DOHH2 (cell line): ENCODE results near the gene MYADML2.
"Not testable (repeated sequence)": the region's sequence is repeated elsewhere in the genome, so short reads cannot be mapped to it uniquely, and the experiment has no call there.

Experiments used
- H3F3A ChIP-seq: fragments of 200-600 bp; sonication (generic), shearing (Covaris generic); 2 replicates; pipeline ENCODE4 v1.6.0; 2016; ENCODE audit warnings: antibody characterized with exemption, mild to moderate bottlenecking; ENCODE audit not compliant: control insufficient read depth, insufficient read depth
- H3K27ac ChIP-seq: fragments of 200-600 bp; sonication (generic); 2 replicates; pipeline ENCODE4 v1.5.1; 2014; ENCODE audit warnings: low read depth, mild to moderate bottlenecking, low read length, moderate library complexity
- H3K27me3 ChIP-seq: fragments of 200-600 bp; sonication (generic); 2 replicates; pipeline ENCODE4 v1.6.1; 2014; ENCODE audit warnings: mild to moderate bottlenecking, low read length, mixed read lengths; ENCODE audit not compliant: control insufficient read depth
- H3K36me3 ChIP-seq: fragments of 200-600 bp; sonication (generic); 2 replicates; pipeline ENCODE4 v1.6.1; 2014; ENCODE audit warnings: mild to moderate bottlenecking, low read length, moderate library complexity, mixed read lengths; ENCODE audit not compliant: control insufficient read depth
- H3K4me1 ChIP-seq: fragments of 200-600 bp; sonication (generic); 2 replicates; pipeline ENCODE4 v1.6.1; 2014; ENCODE audit warnings: mild to moderate bottlenecking, low read length, mixed read lengths; ENCODE audit not compliant: control insufficient read depth
- H3K4me2 ChIP-seq: fragments of 200-600 bp; sonication (generic); 2 replicates; pipeline ENCODE4 v1.6.0; 2014; ENCODE audit warnings: mild to moderate bottlenecking, low read length, moderate library complexity
- H3K4me3 ChIP-seq: fragments of 200-600 bp; sonication (generic); 2 replicates; pipeline ENCODE4 v1.5.1; 2014; ENCODE audit warnings: mild to moderate bottlenecking, low read length, mixed read lengths
- H3K79me2 ChIP-seq: fragments of 200-600 bp; sonication (generic); 2 replicates; pipeline ENCODE4 v1.6.1; 2014; ENCODE audit warnings: mild to moderate bottlenecking, low read length, mixed read lengths; ENCODE audit not compliant: control insufficient read depth
- H3K9me2 ChIP-seq: fragments of 200-600 bp; sonication (generic); replicated peaks from 2 replicates; pipeline ENCODE4 v1.6.1; 2014; ENCODE audit warnings: mild to moderate bottlenecking, low read length, mixed read lengths; ENCODE audit not compliant: control insufficient read depth
- H3K9me3 ChIP-seq: fragments of 200-600 bp; sonication (generic); 2 replicates; pipeline ENCODE4 v1.6.1; 2014; ENCODE audit warnings: antibody characterized with exemption, low read length, mixed read lengths; ENCODE audit not compliant: control insufficient read depth, insufficient read depth
- H4K20me1 ChIP-seq: fragments of 200-600 bp; sonication (generic); 2 replicates; pipeline ENCODE4 v1.6.0; 2014; ENCODE audit warnings: low read depth, mild to moderate bottlenecking, antibody characterized with exemption, low read length, moderate library complexity; ENCODE audit not compliant: control insufficient read depth, insufficient read depth
- CTCF ChIP-seq: fragments of 200-600 bp; sonication (generic); IDR thresholded peaks from one replicate; pipeline ENCODE4 v1.5.1; 2014; ENCODE audit warnings: antibody characterized with exemption, mild to moderate bottlenecking, low read depth, low read length; ENCODE audit not compliant: poor library complexity, severe bottlenecking
- EZH2phosphoT487 ChIP-seq: fragments of 200-600 bp; sonication (generic); IDR thresholded peaks from 2 replicates; pipeline ENCODE4 v1.6.1; 2017; ENCODE audit warnings: borderline replicate concordance, mild to moderate bottlenecking, antibody characterized with exemption, low read length, moderate library complexity, mixed read lengths

Gene MYADML2

GRCh38 chr17:81921537-81921862, 25.5 kb downstream of the MYADML2 start:
- TF ChIP-seq CTCF, result no peak
- no peak for TF ChIP-seq EZH2phosphoT487
- peaks cover 21% of the 10 kb centered on the region for H4K20me1 ChIP-seq
- no peak overlapping the region for H3K4me3 ChIP-seq
- H3K27ac ChIP-seq, result no peak overlapping the region
- H3K36me3 ChIP-seq, result peaks cover 23% of the 10 kb centered on the region
- H3K79me2 ChIP-seq, result peaks cover 76% of the 10 kb centered on the region
- H3K27me3 ChIP-seq, result no peaks in the 10 kb centered on the region
- no peak overlapping the region for H3K4me2 ChIP-seq
- no peaks in the 10 kb centered on the region for H3K9me3 ChIP-seq
- H3F3A ChIP-seq, result peaks cover 4% of the 10 kb centered on the region; the same call in 1 of the 2 replicates
- H3K4me1 ChIP-seq, result peaks cover 40% of the 10 kb centered on the region
- H3K9me2 ChIP-seq, result no peaks in the 10 kb centered on the region

- H3K79me2 ChIP-seq, result peaks cover 76% of the 10 kb centered on the region
- no peak overlapping the region for H3K4me3 ChIP-seq
- peaks cover 16% of the 10 kb centered on the region for H4K20me1 ChIP-seq
- no peak overlapping the region for H3K4me2 ChIP-seq
- no peaks in the 10 kb centered on the region for H3K9me2 ChIP-seq
- H3K9me3 ChIP-seq, result no peaks in the 10 kb centered on the region
- peaks cover 4% of the 10 kb centered on the region; the same call in 1 of the 2 replicates for H3F3A ChIP-seq
- H3K27ac ChIP-seq, result no peak overlapping the region
- H3K4me1 ChIP-seq, result peaks cover 35% of the 10 kb centered on the region
- TF ChIP-seq CTCF (no peak), EZH2phosphoT487 (no peak)
- H3K27me3 ChIP-seq, result no peaks in the 10 kb centered on the region
- H3K36me3 ChIP-seq, result peaks cover 27% of the 10 kb centered on the region
Measured at GRCh38 chr17:81920612-81921536, 26.2 kb downstream of the MYADML2 start.

- Histone ChIP-seq H3K36me3 (peaks cover 46% of the 10 kb centered on the region), H3K27me3 (no peaks in the 10 kb centered on the region), H3K4me3 (no peak overlapping the region), H3K4me1 (peaks cover 20% of the 10 kb centered on the region), H3K4me2 (no peak overlapping the region), H4K20me1 (peaks cover 23% of the 10 kb centered on the region; the same call in 1 of the 2 replicates), H3K9me2 (no peaks in the 10 kb centered on the region), H3K79me2 (peaks cover 67% of the 10 kb centered on the region), H3F3A (peaks cover 4% of the 10 kb centered on the region; the same call in 1 of the 2 replicates), H3K27ac (no peak overlapping the region), H3K9me3 (no peaks in the 10 kb centered on the region)
- TF ChIP-seq EZH2phosphoT487 (no peak), CTCF (no peak)
Measured at GRCh38 chr17:81918832-81919545, 28.0 kb downstream of the MYADML2 start.

- Histone ChIP-seq H4K20me1 (peaks cover 23% of the 10 kb centered on the region; the same call in 1 of the 2 replicates), H3K4me3 (peak overlapping the region; percentile 84; the same call in 1 of the 2 replicates), H3K36me3 (peaks cover 53% of the 10 kb centered on the region), H3K79me2 (peaks cover 60% of the 10 kb centered on the region), H3K4me2 (peak overlapping the region; percentile 36), H3K4me1 (peaks cover 14% of the 10 kb centered on the region)
- not testable (repeated sequence) for H3K27me3 ChIP-seq, H3K9me3 ChIP-seq, H3K9me2 ChIP-seq, H3K27ac ChIP-seq, H3F3A ChIP-seq
Measured at GRCh38 chr17:81918333-81918669, 28.7 kb downstream of the MYADML2 start.
